ENCODE measurements around the gene ABL2.

The ABL2 gene

DNA sequence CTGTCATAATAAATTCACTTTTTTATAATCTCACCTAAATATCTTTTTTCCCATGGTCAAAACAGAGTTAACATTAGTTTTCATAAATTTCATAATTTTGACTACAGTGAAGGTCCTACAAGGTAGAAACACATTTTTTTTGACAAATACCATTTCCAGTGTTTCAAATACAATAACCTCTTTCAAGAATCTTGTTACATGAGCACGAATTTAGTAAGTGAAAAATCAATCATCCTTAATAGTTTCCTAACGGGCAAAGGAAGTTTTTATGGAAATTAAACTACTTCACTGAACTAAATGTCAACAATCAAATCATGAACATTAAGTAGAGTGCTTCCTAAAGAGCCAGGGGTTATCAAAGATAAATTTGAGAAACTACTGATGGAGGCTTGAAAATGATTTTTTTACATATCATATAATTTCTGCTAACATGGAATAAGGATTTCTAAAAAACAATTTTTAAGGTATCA is 35.4 kb downstream of the ABL2 start:
- Histone ChIP-seq H3K9me3 (ENCODE audit: control insufficient read depth, low read length) (no peaks in the 10 kb centered on the region), H3K4me3 (ENCODE audit: low read depth, low read length) (no peak overlapping the region), H3K36me3 (ENCODE audit: control insufficient read depth, insufficient read depth, low read length) (no peaks in the 10 kb centered on the region), H3K4me2 (ENCODE audit: low read length) (no peak overlapping the region), H2AFZ (no peak overlapping the region), H3K4me1 (no peaks in the 10 kb centered on the region), H3K79me2 (peaks cover 3% of the 10 kb centered on the region), H3K9ac (no peak overlapping the region), H3K27ac (no peak overlapping the region), H3K27me3 (ENCODE audit: control insufficient read depth, insufficient read depth, low read length) (no peaks in the 10 kb centered on the region)
- TF ChIP-seq, protein P1, sequence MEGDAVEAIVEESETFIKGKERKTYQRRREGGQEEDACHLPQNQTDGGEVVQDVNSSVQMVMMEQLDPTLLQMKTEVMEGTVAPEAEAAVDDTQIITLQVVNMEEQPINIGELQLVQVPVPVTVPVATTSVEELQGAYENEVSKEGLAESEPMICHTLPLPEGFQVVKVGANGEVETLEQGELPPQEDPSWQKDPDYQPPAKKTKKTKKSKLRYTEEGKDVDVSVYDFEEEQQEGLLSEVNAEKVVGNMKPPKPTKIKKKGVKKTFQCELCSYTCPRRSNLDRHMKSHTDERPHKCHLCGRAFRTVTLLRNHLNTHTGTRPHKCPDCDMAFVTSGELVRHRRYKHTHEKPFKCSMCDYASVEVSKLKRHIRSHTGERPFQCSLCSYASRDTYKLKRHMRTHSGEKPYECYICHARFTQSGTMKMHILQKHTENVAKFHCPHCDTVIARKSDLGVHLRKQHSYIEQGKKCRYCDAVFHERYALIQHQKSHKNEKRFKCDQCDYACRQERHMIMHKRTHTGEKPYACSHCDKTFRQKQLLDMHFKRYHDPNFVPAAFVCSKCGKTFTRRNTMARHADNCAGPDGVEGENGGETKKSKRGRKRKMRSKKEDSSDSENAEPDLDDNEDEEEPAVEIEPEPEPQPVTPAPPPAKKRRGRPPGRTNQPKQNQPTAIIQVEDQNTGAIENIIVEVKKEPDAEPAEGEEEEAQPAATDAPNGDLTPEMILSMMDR (IDR thresholded peaks at IDR 0.05) = no peak

DNA sequence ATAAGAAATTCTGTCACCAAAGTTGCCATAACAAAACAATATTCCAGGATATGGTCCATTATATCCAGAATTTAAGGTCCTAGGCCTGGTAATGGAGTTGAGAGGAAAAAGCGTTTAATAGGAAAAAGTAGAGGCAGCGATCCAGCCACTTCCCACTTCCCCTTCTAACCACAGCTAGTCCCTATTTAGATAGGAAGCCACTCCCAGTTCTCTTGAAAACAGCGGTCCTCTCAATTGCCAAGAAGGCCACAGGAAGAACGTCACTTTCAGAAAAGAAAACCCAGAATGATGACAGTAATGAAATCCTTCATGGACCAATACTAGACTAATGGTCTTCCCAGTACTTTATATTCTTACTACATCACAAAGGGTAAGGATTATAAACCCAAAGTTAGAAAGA is 38.6 kb downstream of the ABL2 start:
- Histone ChIP-seq H3K36me3 (ENCODE audit: control insufficient read depth, insufficient read depth, low read length) (no peaks in the 10 kb centered on the region), H3K4me3 (ENCODE audit: low read depth, low read length) (no peak overlapping the region), H3K9me3 (ENCODE audit: control insufficient read depth, low read length) (no peaks in the 10 kb centered on the region), H3K4me2 (ENCODE audit: low read length) (no peak overlapping the region), H3K4me1 (no peaks in the 10 kb centered on the region), H3K27me3 (ENCODE audit: control insufficient read depth, insufficient read depth, low read length) (no peaks in the 10 kb centered on the region), H3K27ac (peak overlapping the region; percentile 64), H3K9ac (no peak overlapping the region), H3K79me2 (peaks cover 6% of the 10 kb centered on the region), H2AFZ (no peak overlapping the region)
- TF ChIP-seq, protein P1 (IDR thresholded peaks at IDR 0.05) = no peak

DNA sequence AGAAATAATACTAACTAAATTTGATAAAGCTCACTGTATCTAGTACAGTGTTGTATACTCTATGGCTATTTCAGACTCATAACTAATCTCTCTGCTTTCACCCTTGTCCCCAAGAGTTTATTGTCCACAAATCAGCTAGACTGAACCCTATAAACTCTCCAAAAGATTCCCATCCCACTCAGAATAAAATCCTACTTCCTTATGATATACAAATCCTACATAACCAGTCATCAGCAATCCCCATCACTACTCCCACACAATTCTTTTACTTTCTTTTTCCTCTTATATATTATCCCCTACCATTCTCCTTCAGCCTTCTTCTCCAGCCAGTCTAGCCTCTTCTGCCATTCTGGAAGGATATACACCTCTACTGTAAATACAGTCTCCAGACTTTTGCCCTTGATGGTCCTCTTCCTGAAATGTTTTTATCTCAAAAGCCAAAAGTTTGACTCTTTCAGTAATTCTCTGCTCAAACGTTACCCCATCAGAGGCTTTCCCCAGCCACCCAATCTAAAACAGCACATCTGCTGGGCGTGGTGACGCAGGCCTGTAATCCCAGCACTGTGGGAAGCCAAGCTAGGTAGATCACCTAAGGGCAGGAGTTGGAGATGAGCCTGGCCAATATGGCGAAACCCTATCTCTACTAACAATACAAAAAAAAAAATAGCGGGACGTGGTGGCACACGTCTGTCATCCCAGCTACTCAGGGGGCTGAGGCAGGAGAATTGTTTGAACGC is 41.6 kb downstream of the ABL2 start:
- TF ChIP-seq, protein P1 (IDR thresholded peaks at IDR 0.05) = no peak

DNA sequence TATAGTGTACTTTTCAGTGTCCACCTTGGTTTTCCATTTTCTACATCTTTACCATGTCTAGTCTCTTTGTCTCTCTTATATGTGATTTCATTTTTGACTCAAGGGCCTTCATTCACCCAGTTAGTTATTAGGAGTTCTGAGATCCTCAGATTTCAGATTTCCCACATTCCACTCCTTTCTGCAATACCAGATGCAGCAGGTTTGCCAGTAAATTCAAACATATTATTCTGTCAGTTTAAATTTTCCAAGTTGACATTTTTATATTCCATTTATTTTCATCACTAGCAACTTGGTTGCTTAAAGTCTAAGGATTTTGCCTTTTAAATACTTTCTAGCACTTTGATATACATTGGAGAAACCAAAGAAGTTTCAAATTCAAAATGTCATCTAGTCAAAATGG is 42.4 kb downstream of the ABL2 start:
- no peaks in the 10 kb centered on the region for H3K27me3 ChIP-seq (ENCODE audit: control insufficient read depth, insufficient read depth, low read length)
- H3K4me1 ChIP-seq = no peaks in the 10 kb centered on the region
- no peak overlapping the region for H3K4me3 ChIP-seq (ENCODE audit: low read depth, low read length)
- H3K9me3 ChIP-seq (ENCODE audit: control insufficient read depth, low read length) = no peaks in the 10 kb centered on the region
- H3K79me2 ChIP-seq = peaks cover 4% of the 10 kb centered on the region
- H3K27ac ChIP-seq = no peak overlapping the region
- no peak overlapping the region for H3K9ac ChIP-seq
- no peak overlapping the region for H2AFZ ChIP-seq
- H3K36me3 ChIP-seq (ENCODE audit: control insufficient read depth, insufficient read depth, low read length) = no peaks in the 10 kb centered on the region
- H3K4me2 ChIP-seq (ENCODE audit: low read length) = no peak overlapping the region
- TF ChIP-seq, protein P1 (IDR thresholded peaks at IDR 0.05) = no peak

More for the DNA sequence above, 41.6 kb downstream of the ABL2 start:
- no peak overlapping the region for H3K9ac ChIP-seq
- H3K9me3 ChIP-seq (ENCODE audit: control insufficient read depth, low read length) = no peaks in the 10 kb centered on the region
- H3K36me3 ChIP-seq (ENCODE audit: control insufficient read depth, insufficient read depth, low read length) = no peaks in the 10 kb centered on the region
- no peaks in the 10 kb centered on the region for H3K4me1 ChIP-seq
- H3K27ac ChIP-seq = no peak overlapping the region
- H3K4me2 ChIP-seq (ENCODE audit: low read length) = no peak overlapping the region
- peaks cover 4% of the 10 kb centered on the region for H3K79me2 ChIP-seq
- no peak overlapping the region for H3K4me3 ChIP-seq (ENCODE audit: low read depth, low read length)
- no peaks in the 10 kb centered on the region for H3K27me3 ChIP-seq (ENCODE audit: control insufficient read depth, insufficient read depth, low read length)
- H2AFZ ChIP-seq = no peak overlapping the region

DNA sequence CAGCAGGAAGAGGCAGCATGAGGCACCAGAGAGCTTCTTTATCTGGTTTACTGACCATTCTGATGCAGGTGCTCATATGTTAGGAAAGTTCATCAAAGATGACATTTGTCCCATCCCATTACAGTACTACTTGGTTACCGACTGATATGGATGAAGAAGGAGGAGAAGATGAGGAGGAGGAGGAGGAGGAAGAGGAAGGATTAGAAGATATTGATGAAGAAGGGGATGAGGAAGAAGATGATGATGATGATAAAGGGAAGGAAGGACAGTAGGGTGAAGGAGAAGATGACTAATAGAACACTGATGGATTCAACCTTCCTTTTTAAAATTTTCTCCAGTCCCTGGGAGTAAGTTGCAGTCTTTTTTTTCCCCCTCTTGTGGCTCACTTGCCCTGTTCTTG is 45.1 kb downstream of the ABL2 start:
- Histone ChIP-seq H3K27ac (no peak overlapping the region), H3K9ac (no peak overlapping the region), H2AFZ (no peak overlapping the region), H3K79me2 (peaks cover 4% of the 10 kb centered on the region), H3K27me3 (ENCODE audit: control insufficient read depth, insufficient read depth, low read length) (no peaks in the 10 kb centered on the region), H3K36me3 (ENCODE audit: control insufficient read depth, insufficient read depth, low read length) (no peaks in the 10 kb centered on the region), H3K4me1 (no peaks in the 10 kb centered on the region), H3K9me3 (ENCODE audit: control insufficient read depth, low read length) (no peaks in the 10 kb centered on the region), H3K4me3 (ENCODE audit: low read depth, low read length) (no peak overlapping the region), H3K4me2 (ENCODE audit: low read length) (no peak overlapping the region)
- TF ChIP-seq, protein P1 (IDR thresholded peaks at IDR 0.05) = no peak

Measured in parathyroid adenoma (tissue), 2 donors.